Tibial nerve (tissue), 4 donors: ENCODE data around the gene ADO.

Experiments used
- EP300 ChIP-seq, 2 donors: sonication (generic); formaldehyde crosslinking; IDR thresholded peaks; one replicate each; pipeline ENCODE4 v1.6.1; 2017; ENCODE audit warnings: antibody characterized with exemption in 2 of 2, mild to moderate bottlenecking in 1 of 2
- POLR2A ChIP-seq, 2 donors: fragments of 450-650 bp; IDR thresholded peaks; one replicate each; pipeline ENCODE4 v1.6.1; 2017; ENCODE audit warnings: antibody characterized with exemption in 2 of 2, mild to moderate bottlenecking in 2 of 2, moderate library complexity in 2 of 2
- TF ChIP-seq, protein P1 (sequence below), 5 experiments: fragments of 200-600 bp in 3 of 5; fragments of 450-650 bp in 2 of 5; sonication (generic) in 3 of 5; IDR thresholded peaks; one replicate each; pipeline ENCODE4 v1.5.1; 2016 to 2019; ENCODE audit warnings: antibody characterized with exemption in 5 of 5, mild to moderate bottlenecking in 3 of 5, moderate library complexity in 2 of 5

DNA sequence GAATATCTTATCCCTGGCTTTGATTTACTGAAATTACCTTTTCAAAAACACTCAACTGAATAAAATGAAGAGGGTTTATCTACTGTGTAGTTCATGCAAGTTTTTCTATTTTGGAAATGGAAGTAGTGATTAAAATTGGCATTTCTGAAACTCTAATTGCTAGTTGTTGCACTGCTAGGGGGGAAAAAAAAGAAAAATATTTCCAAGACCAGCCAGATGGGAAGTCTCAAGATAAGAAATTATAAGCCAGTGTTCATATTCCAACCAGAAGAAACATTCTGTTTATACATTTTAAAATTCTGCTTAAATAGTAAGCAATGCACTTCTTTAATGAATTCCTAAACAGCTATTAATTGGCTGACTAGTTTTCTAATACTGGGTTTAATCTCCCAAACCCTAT, 9.4 kb upstream of the ADO start:
- no peak for TF ChIP-seq POLR2A (IDR thresholded peaks at IDR 0.05)
- TF ChIP-seq, protein P1, sequence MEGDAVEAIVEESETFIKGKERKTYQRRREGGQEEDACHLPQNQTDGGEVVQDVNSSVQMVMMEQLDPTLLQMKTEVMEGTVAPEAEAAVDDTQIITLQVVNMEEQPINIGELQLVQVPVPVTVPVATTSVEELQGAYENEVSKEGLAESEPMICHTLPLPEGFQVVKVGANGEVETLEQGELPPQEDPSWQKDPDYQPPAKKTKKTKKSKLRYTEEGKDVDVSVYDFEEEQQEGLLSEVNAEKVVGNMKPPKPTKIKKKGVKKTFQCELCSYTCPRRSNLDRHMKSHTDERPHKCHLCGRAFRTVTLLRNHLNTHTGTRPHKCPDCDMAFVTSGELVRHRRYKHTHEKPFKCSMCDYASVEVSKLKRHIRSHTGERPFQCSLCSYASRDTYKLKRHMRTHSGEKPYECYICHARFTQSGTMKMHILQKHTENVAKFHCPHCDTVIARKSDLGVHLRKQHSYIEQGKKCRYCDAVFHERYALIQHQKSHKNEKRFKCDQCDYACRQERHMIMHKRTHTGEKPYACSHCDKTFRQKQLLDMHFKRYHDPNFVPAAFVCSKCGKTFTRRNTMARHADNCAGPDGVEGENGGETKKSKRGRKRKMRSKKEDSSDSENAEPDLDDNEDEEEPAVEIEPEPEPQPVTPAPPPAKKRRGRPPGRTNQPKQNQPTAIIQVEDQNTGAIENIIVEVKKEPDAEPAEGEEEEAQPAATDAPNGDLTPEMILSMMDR (IDR thresholded peaks at IDR 0.05): no peak
- TF ChIP-seq EP300 (IDR thresholded peaks at IDR 0.05): no peak
